Stimulated activated naive CD4-positive, alpha-beta T cell (primary cell): ENCODE results near the gene SPATA20.

Experiments
- DNase-seq, 6 experiments: peaks; one replicate each; lab custom pipeline; 2025; lab: John Stamatoyannopoulos, UW

The SPATA20 gene

GRCh38 chr17:50559674-50560184, 12.8 kb downstream of the SPATA20 start:
- DNase-seq: peak in 2 of 6 experiments; percentile 27 to 40

DNA sequence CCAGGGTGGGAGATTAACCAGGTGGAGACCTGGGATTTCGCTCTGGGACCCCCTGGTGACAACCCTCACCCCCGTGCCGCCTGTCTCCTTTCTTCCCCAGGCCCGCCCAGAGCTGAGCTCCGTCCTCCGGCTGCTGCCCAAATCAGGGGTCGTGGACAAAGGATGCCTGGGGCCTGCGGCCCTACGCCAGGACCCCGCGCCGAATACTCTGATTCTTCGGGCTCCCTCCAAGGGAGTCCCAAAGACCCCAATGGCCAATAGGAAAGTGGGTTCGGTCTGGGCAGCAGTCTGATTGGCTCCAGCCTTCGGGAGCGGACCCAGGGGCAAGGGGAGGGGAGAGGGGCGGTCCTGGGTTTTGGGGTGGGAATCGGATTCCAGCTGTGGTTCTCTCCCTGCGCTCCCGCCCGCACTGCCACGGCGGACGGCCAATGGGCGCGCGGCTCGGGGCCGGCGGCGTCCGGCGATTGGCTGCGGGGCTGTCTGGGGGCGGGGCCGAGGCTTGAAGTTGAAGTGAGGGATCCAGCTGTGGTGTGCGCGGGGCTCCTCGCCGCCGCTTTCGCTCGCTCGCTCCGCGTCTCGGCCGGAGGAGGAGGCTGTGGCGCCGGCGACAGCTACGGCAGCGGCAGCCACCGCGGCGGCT, 13.3 kb downstream of the SPATA20 start, which contains the start of gene CACNA1G:
Gene CACNA1G (plus strand): TSS at position 531 of the 640 bp plus-strand sequence. CDS start 745 bp downstream, outside the sequence.
- peak; percentile 56 to 82 (median 78) for DNase-seq

DNA sequence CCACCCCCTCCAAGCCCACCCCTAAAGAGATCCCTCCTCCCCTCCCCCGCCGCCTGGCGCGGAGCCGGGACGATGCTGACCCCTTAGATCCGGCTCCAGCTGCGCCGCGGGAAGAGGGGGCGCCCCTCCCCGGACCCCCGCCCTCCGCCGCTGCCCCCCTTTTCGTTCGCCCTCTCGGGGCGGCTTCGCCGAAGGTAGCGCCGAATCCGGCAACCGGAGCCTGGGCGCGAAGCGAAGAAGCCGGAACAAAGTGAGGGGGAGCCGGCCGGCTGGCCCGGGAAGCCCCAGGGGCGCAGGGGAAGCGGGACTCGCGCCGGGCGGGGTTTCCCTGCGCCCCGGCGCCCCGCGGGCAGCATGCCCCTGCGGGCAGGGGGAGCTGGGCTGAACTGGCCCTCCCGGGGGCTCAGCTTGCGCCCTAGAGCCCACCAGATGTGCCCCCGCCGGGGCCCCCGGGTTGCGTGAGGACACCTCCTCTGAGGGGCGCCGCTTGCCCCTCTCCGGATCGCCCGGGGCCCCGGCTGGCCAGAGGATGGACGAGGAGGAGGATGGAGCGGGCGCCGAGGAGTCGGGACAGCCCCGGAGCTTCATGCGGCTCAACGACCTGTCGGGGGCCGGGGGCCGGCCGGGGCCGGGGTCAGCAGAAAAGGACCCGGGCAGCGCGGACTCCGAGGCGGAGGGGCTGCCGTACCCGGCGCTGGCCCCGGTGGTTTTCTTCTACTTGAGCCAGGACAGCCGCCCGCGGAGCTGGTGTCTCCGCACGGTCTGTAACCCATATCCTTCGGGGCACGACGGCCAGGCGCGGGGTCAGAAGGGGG, 14.2 kb downstream of the SPATA20 start:
- DNase-seq: peak in 3 of 6 experiments; percentile 12 to 26 (median 21)

- DNase-seq: peak in 3 of 6 experiments; percentile 31 to 36 (median 36)
Observed at GRCh38 chr17:50561746-50562141, 14.8 kb downstream of the SPATA20 start.

DNA sequence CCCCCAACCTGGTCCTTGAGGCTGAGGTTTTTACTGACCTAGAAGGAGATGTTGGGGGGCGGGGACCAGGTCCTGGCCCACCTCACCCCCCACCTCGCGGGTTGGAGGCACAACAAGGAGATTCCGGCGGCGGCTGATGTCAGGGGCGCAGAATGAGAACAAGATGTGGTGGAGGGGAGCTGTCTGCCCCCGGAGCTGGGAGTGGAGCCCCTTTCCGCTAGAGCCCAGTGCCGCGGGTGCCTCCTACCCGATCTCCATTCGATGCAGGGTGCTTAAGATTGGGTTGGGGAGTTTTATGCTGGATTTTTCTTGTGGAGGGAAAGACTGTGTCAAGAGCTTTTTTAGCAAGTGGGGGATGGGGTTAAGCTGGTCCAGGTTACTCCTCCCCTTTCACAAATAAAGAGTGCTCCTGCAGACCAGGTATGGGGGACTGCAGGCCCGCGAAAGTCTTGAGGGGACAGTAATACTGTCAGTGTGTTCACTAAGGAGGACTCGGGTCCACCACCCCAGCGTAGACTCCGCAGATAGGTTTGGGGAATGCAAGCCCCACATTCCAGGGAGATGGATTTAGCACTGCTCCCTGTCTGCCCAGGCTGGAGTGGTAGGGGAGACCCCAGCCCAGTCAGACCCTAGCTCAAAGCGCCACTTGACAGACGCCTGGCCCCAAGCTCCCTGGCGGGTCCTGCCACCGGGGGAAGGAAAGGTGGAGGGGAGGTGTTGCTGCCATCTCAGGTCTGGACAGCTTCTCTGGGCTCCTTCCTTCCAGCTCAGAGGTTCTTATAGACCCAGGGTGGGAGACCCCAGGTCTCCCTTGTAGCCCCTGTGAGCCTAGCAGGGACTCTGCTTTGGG, 15.5 kb downstream of the SPATA20 start:
- peak in 4 of 6 experiments; percentile 12 to 36 (median 36) for DNase-seq

DNA sequence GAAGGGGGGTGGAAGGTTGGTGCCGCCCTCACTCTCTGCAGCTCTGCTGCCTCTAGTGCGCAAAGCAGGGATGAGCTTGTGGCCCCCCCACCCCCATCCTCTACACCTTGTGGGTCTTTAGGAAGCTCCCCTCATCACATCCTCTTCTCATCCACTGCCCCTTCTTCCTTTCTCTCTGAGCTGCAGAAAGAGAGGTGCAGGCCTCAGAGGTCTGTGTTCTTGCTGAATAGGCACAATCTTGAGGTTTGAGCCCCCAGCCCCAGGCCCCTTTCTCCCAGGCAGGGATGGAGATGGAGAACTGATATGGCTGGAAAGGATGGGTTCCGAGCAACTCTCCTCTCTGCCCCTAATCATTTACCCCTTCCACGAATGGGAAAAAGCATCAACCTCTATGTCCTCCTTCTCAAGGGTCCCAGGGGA, 16.1 kb downstream of the SPATA20 start:
- DNase-seq: peak in 1 of 6 experiments; percentile 22

DNA sequence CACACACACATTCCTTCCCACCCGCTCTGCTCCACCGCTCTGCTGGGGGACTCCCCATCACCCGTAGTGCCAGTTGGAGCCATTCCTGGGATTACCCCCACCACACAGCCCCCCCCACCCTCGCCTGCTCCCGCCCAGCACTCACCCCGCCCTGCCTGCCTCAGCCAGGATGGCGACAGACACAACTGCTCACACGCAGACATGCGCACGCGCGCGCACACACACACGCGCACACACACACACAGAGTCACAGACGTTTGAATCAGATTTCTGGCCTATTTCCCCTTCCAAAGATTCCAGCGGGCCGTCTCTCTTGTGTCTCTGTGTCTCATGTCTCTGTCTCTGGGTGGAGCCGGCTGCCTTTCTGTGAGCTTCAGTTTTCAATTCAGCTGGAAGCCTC, 17.9 kb downstream of the SPATA20 start:
- peak in 1 of 6 experiments; percentile 9 for DNase-seq

DNA sequence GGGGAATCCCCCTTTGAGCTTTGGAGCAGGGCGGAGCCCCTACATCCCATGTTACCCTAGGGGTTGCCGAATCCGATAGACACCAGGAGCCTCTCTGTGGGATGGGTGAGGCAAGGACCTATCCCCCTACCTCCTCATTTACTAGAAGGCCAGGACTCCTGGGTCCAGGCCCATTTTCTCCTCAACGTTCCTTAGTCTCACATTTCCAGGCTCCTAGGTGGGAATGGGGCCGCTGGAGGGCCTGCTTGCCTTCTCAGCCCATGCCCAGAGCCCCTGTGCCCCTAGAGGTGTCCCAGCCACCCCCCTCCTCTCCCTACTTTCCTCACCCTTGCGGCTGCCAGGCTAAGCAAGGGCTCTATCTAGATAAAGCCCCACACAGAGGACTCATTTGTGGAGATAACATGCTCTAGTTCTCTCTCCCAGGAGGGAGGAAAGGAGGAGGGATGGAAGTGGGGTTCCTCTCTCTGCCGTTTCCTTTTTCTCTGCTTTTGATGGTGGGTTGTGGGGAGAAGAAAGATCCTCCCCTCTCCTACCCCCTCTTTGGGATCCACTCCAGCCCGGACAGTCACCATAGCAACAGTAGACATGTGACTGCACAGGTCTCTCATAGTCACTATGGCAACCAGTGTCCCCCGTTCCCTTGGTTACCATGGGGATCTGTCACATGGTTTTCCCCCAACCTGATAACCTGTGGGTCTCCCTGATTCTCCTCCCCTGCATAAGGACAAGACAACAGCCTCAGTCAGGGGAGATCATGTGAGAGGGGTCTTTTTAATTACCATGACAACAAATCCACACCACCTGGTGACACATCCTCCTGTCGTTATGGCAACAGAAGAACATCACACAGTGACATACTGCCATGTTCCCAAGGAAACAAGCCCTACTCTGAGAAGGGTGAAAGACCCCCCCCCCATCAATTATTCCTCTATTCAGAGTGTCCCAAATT, 18.7 kb downstream of the SPATA20 start:
- DNase-seq: no peak

GRCh38 chr17:50566886-50567285, 19.9 kb downstream of the SPATA20 start:
- DNase-seq: no peak

DNA sequence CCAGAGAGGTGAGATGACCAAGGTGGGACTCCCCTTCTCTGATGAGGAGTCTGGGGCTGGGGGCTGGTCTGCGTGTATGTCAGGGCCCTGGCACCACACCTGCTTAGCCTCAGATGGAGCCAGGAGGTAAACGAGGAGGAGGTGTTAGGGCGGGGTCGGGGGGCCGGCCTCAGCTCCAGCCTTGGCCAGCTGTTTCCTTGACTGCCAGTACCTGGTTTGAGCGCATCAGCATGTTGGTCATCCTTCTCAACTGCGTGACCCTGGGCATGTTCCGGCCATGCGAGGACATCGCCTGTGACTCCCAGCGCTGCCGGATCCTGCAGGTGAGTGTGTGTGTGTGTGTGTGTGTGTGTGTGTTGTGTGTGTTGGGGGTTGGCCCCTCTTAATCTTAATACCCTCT, 21.7 kb downstream of the SPATA20 start:
- no peak for DNase-seq

DNA sequence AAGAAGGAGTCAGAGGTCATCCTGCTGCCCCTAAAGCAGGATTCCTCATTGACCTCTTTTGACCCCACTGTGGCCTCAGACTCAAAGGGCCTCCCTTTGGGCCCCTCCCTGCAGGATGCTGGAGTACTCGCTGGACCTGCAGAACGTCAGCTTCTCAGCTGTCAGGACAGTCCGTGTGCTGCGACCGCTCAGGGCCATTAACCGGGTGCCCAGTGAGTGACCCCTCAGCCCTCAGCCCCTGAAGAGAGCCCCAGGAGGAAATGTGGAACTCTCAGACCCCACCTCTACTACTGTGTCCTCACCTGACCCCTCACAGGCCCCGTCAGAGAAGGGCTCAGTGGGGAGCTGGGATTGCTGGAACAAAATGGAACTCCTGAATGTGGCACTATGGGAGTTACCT, 22.6 kb downstream of the SPATA20 start:
- no peak for DNase-seq

DNA sequence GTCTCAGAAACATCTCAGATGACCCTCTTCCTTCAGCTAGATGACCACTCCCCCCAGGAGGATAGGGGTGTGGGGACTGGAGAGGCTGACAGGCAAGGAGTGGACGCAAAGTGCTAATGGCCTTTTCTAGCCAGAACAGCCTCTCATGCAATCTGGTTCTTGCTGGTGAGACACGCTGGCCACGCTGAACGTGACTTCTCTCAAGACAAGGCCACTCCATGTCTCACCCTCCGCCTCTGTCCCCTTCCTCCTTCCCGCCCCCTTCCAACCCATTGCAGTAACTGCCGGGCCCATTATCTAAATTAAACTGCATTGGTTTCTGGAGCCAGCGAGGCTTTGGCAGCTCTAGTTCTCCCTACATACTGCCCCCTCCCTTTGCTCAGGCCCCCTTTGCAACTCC, 23.1 kb downstream of the SPATA20 start:
- no peak for DNase-seq

DNA sequence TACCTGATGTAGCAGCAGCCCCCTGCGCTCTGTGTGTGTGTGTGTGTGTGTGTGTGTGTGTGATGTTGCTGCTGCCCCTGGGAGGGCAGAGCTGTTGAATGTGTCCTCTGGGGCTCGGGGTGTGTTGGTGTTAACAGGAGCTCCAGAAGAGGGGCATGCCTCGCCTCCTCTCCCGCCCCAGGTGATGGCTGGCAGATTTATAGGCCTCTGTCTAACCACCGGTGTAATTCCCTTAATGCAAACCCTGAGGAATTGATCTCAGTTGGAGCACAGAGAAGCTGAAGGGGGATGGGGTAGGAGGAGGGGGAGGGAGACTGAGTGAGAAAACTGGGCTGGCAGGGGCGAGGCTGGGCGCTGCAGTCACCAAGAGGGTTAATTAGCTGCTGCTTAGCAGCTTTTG, 23.6 kb downstream of the SPATA20 start:
- no peak for DNase-seq

DNA sequence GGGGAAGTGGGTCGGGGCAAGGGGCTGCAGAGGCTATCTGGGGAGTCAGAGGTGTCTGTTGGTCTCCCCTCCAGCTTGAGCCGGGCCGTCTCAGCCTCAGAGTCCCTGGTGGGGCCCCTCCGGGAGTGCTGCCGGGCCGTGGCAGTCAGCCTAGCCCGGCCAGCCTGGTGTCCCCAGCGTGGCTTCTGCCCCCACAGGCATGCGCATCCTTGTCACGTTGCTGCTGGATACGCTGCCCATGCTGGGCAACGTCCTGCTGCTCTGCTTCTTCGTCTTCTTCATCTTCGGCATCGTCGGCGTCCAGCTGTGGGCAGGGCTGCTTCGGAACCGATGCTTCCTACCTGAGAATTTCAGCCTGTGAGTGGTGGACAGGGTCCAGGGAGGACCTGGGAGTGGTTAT, 24.7 kb downstream of the SPATA20 start:
- no peak for DNase-seq

DNA sequence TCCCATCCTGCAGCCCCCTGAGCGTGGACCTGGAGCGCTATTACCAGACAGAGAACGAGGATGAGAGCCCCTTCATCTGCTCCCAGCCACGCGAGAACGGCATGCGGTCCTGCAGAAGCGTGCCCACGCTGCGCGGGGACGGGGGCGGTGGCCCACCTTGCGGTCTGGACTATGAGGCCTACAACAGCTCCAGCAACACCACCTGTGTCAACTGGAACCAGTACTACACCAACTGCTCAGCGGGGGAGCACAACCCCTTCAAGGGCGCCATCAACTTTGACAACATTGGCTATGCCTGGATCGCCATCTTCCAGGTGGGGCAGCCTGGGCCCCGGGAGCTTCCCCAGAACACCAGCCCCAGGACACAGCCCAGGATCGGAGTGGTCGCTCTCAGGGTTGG, 25.6 kb downstream of the SPATA20 start:
- no peak for DNase-seq

GRCh38 chr17:50573866-50574611, 27.1 kb downstream of the SPATA20 start:
- no peak for DNase-seq

GRCh38 chr17:50575581-50576210, 28.7 kb downstream of the SPATA20 start:
- no peak for DNase-seq

- no peak for DNase-seq
Observed at GRCh38 chr17:50576864-50577263, 29.9 kb downstream of the SPATA20 start.

DNA sequence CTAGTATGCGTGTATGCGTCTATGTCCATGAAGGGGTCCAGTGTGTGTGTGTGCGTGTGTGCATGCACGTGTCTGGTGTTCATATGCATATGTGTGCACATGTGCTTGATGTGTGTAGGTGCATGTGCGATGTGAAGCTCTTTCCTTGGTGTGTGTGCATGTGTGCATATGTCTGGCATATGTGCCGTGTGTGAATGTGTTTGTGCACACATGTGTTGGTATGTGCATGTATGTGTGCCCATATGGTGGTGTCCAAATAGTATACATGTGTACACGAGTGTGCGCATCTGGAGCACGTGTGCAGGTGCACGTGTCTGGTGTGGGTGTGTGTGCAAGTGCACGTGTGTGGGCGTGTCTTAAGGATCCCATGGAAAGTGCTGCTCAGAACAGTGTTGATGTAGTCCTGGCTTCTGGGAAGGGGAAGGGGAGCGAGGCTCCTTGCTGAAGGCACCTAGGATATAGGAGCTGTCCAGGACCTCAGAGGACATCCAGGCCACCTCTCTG, 30.5 kb downstream of the SPATA20 start:
- DNase-seq: no peak
